SK-N-SH (cell line): ENCODE results near the gene NEMF.

Source experiments
- MXI1 ChIP-seq: IDR thresholded peaks from 2 replicates; pipeline ENCODE4 v1.6.1; 2012; ENCODE audit warnings: mild to moderate bottlenecking, low read depth, low read length, improper control_type of control experiment
- POLR2AphosphoS5 ChIP-seq: IDR thresholded peaks from 2 replicates; pipeline ENCODE4 v1.6.1; 2012; ENCODE audit warnings: low read depth, low read length
- RFX5 ChIP-seq: IDR thresholded peaks from 2 replicates; pipeline ENCODE4 v1.6.1; 2012; ENCODE audit warnings: mild to moderate bottlenecking, improper control_type of control experiment, low read length
- TCF12 ChIP-seq: IDR thresholded peaks from 2 replicates; pipeline ENCODE4 v1.4.0; 2012
- TF ChIP-seq, protein P1 (sequence below): IDR thresholded peaks from 2 replicates; pipeline ENCODE4 v1.4.0; 2012; ENCODE audit warnings: low read depth
- TF ChIP-seq, protein P2 (sequence below): fragments of 200-600 bp; sonication (generic); IDR thresholded peaks from 2 replicates; pipeline ENCODE4 v1.6.1; 2017; ENCODE audit warnings: antibody characterized with exemption, mild to moderate bottlenecking, moderate library complexity

DNA sequence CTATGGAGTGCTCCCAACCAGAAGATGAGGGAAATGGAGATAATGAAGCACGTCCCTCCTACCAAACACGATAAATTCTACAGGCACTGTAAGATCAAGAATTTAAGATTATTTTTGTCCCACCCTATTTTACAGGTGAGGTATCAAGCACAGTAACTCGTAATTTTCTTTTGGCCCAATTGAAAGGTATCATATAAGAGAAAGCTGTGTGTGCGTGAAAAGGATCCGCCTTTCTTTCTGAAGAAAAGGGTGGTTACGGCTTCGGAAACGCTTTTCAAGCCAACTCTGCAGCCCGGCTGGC lies 85.4 kb downstream of the NEMF start:
- TF ChIP-seq, protein P1, sequence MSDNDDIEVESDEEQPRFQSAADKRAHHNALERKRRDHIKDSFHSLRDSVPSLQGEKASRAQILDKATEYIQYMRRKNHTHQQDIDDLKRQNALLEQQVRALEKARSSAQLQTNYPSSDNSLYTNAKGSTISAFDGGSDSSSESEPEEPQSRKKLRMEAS: no peak
- TF ChIP-seq MXI1: no peak
- TF ChIP-seq, protein P2, sequence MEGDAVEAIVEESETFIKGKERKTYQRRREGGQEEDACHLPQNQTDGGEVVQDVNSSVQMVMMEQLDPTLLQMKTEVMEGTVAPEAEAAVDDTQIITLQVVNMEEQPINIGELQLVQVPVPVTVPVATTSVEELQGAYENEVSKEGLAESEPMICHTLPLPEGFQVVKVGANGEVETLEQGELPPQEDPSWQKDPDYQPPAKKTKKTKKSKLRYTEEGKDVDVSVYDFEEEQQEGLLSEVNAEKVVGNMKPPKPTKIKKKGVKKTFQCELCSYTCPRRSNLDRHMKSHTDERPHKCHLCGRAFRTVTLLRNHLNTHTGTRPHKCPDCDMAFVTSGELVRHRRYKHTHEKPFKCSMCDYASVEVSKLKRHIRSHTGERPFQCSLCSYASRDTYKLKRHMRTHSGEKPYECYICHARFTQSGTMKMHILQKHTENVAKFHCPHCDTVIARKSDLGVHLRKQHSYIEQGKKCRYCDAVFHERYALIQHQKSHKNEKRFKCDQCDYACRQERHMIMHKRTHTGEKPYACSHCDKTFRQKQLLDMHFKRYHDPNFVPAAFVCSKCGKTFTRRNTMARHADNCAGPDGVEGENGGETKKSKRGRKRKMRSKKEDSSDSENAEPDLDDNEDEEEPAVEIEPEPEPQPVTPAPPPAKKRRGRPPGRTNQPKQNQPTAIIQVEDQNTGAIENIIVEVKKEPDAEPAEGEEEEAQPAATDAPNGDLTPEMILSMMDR: no peak
- TF ChIP-seq TCF12: no peak
- no peak for TF ChIP-seq POLR2AphosphoS5
- no peak for TF ChIP-seq RFX5
